ENCODE data around the gene DRAXIN.

DNA sequence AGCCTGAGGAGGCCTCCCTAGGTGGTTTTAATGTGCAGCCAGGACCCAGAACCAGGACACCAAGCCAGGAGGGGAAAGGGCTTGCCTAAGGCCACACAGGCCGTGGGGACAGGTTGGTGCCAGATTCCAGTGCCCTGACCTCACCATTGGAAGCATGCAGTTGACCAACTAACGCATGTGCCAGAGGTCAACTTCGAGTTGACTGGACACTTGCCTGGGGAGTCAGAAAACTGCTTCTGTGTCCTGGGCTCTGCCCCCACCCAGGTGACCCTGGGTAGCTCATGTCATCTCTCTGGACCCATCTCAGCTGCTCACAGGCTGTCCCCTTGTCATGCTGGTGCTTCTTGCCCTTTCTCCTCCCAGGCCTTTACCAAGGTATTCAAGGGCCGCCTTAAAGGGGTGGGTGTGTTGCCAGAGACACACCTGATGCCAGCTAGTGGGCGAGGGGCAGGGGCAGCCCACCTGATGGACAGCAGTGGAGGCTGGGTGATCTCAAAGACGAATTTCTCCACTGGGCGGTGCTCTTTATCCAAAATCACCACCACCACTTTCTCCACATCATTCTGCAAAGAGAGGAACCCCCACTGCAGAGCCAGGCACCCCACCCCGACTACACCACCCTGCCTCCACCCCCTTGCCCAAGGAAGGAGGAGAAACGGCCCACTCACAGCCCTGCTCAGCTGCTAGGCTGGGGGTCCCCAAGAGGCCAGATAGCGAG is 15.0 kb upstream of the DRAXIN start:
- TF ChIP-seq, protein P1, sequence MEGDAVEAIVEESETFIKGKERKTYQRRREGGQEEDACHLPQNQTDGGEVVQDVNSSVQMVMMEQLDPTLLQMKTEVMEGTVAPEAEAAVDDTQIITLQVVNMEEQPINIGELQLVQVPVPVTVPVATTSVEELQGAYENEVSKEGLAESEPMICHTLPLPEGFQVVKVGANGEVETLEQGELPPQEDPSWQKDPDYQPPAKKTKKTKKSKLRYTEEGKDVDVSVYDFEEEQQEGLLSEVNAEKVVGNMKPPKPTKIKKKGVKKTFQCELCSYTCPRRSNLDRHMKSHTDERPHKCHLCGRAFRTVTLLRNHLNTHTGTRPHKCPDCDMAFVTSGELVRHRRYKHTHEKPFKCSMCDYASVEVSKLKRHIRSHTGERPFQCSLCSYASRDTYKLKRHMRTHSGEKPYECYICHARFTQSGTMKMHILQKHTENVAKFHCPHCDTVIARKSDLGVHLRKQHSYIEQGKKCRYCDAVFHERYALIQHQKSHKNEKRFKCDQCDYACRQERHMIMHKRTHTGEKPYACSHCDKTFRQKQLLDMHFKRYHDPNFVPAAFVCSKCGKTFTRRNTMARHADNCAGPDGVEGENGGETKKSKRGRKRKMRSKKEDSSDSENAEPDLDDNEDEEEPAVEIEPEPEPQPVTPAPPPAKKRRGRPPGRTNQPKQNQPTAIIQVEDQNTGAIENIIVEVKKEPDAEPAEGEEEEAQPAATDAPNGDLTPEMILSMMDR (conservative IDR thresholded peaks at IDR 0.05): no peak
- TF ChIP-seq ZFX (IDR thresholded peaks at IDR 0.05): no peak

All from C4-2B (cell line).